ENCODE results near the gene LDHB. TPM values are rescaled to one million over a fixed set of nuclear protein-coding genes. Genes with fewer than 3 reads are reported as not detected.

LDHB gene
- total RNA-seq, 1 experiment from 2014 or later = 1,343 TPM

GRCh38 chr12:21677622-21678277 lies 20.1 kb upstream of the LDHB start:
- H3K23me2 ChIP-seq (ENCODE audit: insufficient read length, low read depth, low read length, poor library complexity, severe bottlenecking) = no peaks in the 10 kb centered on the region
- Mint-ChIP-seq H3K4me3 (no peak overlapping the region), H3K27ac (no peak overlapping the region; a peak in 1 of 7 replicates), H3K9me3 (no peaks in the 10 kb centered on the region), H3K36me3 (ENCODE audit: insufficient read depth in 1 of 3, low read depth in 3 of 3) (no peaks in the 10 kb centered on the region), H3K27me3 (ENCODE audit: low read depth) (0 out of 2 replicates have a peak, but pooled peaks cover 4% of the 10 kb centered on the region), H3K4me1 (no peaks in the 10 kb centered on the region)
- no peak for DNase-seq
- H3K56ac ChIP-seq (ENCODE audit: insufficient read length, low read depth, low read length) = no peak overlapping the region
- no peak overlapping the region for H4K8ac ChIP-seq (replicated peaks; ENCODE audit: insufficient read length, low read depth, low read length)
- no peaks in the 10 kb centered on the region for H3K79me1 ChIP-seq (ENCODE audit: insufficient read depth, low read depth, low read length, poor library complexity, severe bottlenecking)
- H3K4me1 ChIP-seq (ENCODE audit: insufficient read depth, low read length) = no peaks in the 10 kb centered on the region
- no peak overlapping the region for H2BK12ac ChIP-seq (ENCODE audit: insufficient read length, low read depth, low read length)
- no peak overlapping the region for H3K18ac ChIP-seq (ENCODE audit: insufficient read length, low read depth, low read length)
- H2BK120ac ChIP-seq (ENCODE audit: low read depth, low read length, poor library complexity, severe bottlenecking) = no peak overlapping the region
- H3K9ac ChIP-seq (ENCODE audit: extremely low read depth, insufficient read length, low read length) = no peak overlapping the region
- 0 out of 2 replicates have a peak, but pooled peaks cover 2% of the 10 kb centered on the region for H3K79me2 ChIP-seq (ENCODE audit: insufficient read depth, low read length)
- no peak overlapping the region for H3K23ac ChIP-seq (ENCODE audit: insufficient read length, low read depth, low read length)
- no peak overlapping the region for H2BK20ac ChIP-seq (ENCODE audit: low read depth, low read length, poor library complexity, severe bottlenecking)
- no peak overlapping the region for H3K14ac ChIP-seq (ENCODE audit: insufficient read depth, low read length)
- H3K27ac ChIP-seq (ENCODE audit: insufficient read length, low read depth, low read length) = no peak overlapping the region
- H2BK5ac ChIP-seq (ENCODE audit: insufficient read length, low read length) = no peak overlapping the region
- no peaks in the 10 kb centered on the region for H3K9me3 ChIP-seq (ENCODE audit: control insufficient read depth, low read depth, low read length)
- H3K4me2 ChIP-seq (ENCODE audit: insufficient read depth, insufficient read length, low read length) = no peak overlapping the region
- no peak overlapping the region for H3T11ph ChIP-seq (ENCODE audit: low read length)
- no peaks in the 10 kb centered on the region for H3K27me3 ChIP-seq (ENCODE audit: insufficient read depth, low read length)
- no peak overlapping the region for H2BK15ac ChIP-seq (ENCODE audit: low read depth, low read length)
- H2AFZ ChIP-seq (ENCODE audit: low read length) = no peak overlapping the region
- no peak overlapping the region for H2AK5ac ChIP-seq (ENCODE audit: insufficient read length, low read length)
- no peaks in the 10 kb centered on the region for H4K20me1 ChIP-seq (ENCODE audit: control insufficient read depth, insufficient read depth, insufficient read length)
- TF ChIP-seq CTCF (conservative IDR thresholded peaks at IDR 0.05) = no peak
- no peak overlapping the region for H4K91ac ChIP-seq (ENCODE audit: insufficient read length, low read depth, low read length)
- no peak overlapping the region for H3K4ac ChIP-seq (ENCODE audit: low read depth, low read length)
- WGBS (ENCODE audit: extremely low coverage, insufficient read length, low lambda C conversion rate) = no CpG with 5 or more reads among the region's 7 CpGs
- H4K5ac ChIP-seq (ENCODE audit: insufficient read length, low read depth, low read length) = no peak overlapping the region

Data from H9 (cell line).